MM.1S (cell line): Measurements from ENCODE around the gene ZBTB49.

Experiments used
- DNase-seq: peaks from one replicate; pipeline ENCODE4 v3.0.0-alpha.2; 2015
- H2AFZ ChIP-seq: fragments of 300-600 bp; sonication (generic); 2 replicates; pipeline ENCODE4 v1.6.0; 2016; ENCODE audit warnings: antibody characterized with exemption, low read length
- H3F3A ChIP-seq: fragments of 300-600 bp; sonication (generic); 2 replicates; pipeline ENCODE4 v1.6.1; 2016; ENCODE audit warnings: mild to moderate bottlenecking, antibody characterized with exemption, low read length, moderate library complexity, mixed read lengths; ENCODE audit not compliant: insufficient read depth
- H3K27ac ChIP-seq: fragments of 300-600 bp; sonication (generic); 2 replicates; pipeline ENCODE4 v1.5.1; 2016; ENCODE audit warnings: mild to moderate bottlenecking, low read length
- H3K27me3 ChIP-seq: fragments of 300-600 bp; sonication (generic); replicated peaks from 2 replicates; pipeline ENCODE4 v1.6.0; 2016; ENCODE audit warnings: low read length; ENCODE audit not compliant: insufficient read depth
- H3K36me3 ChIP-seq: fragments of 300-600 bp; sonication (generic); replicated peaks from 2 replicates; pipeline ENCODE4 v1.6.1; 2016; ENCODE audit warnings: mild to moderate bottlenecking, low read length, mixed read lengths; ENCODE audit not compliant: insufficient read depth
- H3K4me1 ChIP-seq: fragments of 300-600 bp; sonication (generic); 2 replicates; pipeline ENCODE4 v1.6.1; 2016; ENCODE audit warnings: low read length, mixed read lengths
- H3K4me2 ChIP-seq: fragments of 300-600 bp; sonication (generic); 2 replicates; pipeline ENCODE4 v1.6.0; 2016; ENCODE audit warnings: low read depth, low read length
- H3K4me3 ChIP-seq: fragments of 300-600 bp; sonication (generic); 2 replicates; pipeline ENCODE4 v1.5.1; 2016; ENCODE audit warnings: low read length, mixed read lengths
- H3K79me2 ChIP-seq: fragments of 300-600 bp; sonication (generic); 2 replicates; pipeline ENCODE4 v1.6.1; 2016; ENCODE audit warnings: mixed run types, low read length, mixed read lengths
- H3K9ac ChIP-seq: fragments of 300-600 bp; sonication (generic); 2 replicates; pipeline ENCODE4 v1.6.1; 2016; ENCODE audit warnings: low read length, mixed read lengths
- H3K9me2 ChIP-seq: fragments of 300-600 bp; sonication (generic); replicated peaks from 2 replicates; pipeline ENCODE4 v1.6.1; 2016; ENCODE audit warnings: mild to moderate bottlenecking, low read length, mixed read lengths; ENCODE audit not compliant: insufficient read depth
- H3K9me3 ChIP-seq: fragments of 300-600 bp; sonication (generic); replicated peaks from 2 replicates; pipeline ENCODE4 v1.6.1; 2016; ENCODE audit warnings: mild to moderate bottlenecking, low read length, mixed read lengths; ENCODE audit not compliant: insufficient read depth
- H4K20me1 ChIP-seq: fragments of 300-600 bp; sonication (generic); 2 replicates; pipeline ENCODE4 v1.6.1; 2016; ENCODE audit warnings: mild to moderate bottlenecking, low read length, moderate library complexity, mixed read lengths; ENCODE audit not compliant: insufficient read depth
- CTCF ChIP-seq: fragments of 300-600 bp; sonication (generic); IDR thresholded peaks from 2 replicates; pipeline ENCODE4 v1.5.1; 2016; ENCODE audit warnings: antibody characterized with exemption, low read length, mixed read lengths
- EZH2 ChIP-seq: fragments of 300-600 bp; sonication (generic); optimal IDR thresholded peaks from 2 replicates; pipeline ENCODE3; 2017; ENCODE audit warnings: low read depth, mild to moderate bottlenecking, antibody characterized with exemption, low read length, mixed read lengths
- EZH2phosphoT487 ChIP-seq: fragments of 300-600 bp; sonication (generic); IDR thresholded peaks from 2 replicates; pipeline ENCODE4 v1.6.1; 2018; ENCODE audit warnings: antibody characterized with exemption, low read length

The ZBTB49 gene

GRCh38 chr4:4325321-4325720 is 35.3 kb downstream of the ZBTB49 start:
- TF ChIP-seq CTCF = no peak
- TF ChIP-seq EZH2 = no peak
- TF ChIP-seq EZH2phosphoT487 = no peak
- Histone ChIP-seq H4K20me1 (no peaks in the 10 kb centered on the region), H3K9ac (no peak overlapping the region), H3K4me2 (no peak overlapping the region), H3K4me1 (no peaks in the 10 kb centered on the region), H3K9me3 (no peaks in the 10 kb centered on the region), H3K36me3 (no peaks in the 10 kb centered on the region), H3F3A (no peaks in the 10 kb centered on the region), H2AFZ (no peak overlapping the region), H3K27ac (no peak overlapping the region), H3K9me2 (no peaks in the 10 kb centered on the region), H3K79me2 (no peaks in the 10 kb centered on the region), H3K27me3 (no peaks in the 10 kb centered on the region), H3K4me3 (no peak overlapping the region)
- no peak for DNase-seq

- Histone ChIP-seq H3K27ac (no peak overlapping the region), H3K27me3 (no peaks in the 10 kb centered on the region), H3K4me2 (no peak overlapping the region), H2AFZ (no peak overlapping the region), H3K4me3 (no peak overlapping the region), H3F3A (no peaks in the 10 kb centered on the region), H3K9ac (no peak overlapping the region), H3K79me2 (no peaks in the 10 kb centered on the region), H3K36me3 (no peaks in the 10 kb centered on the region), H3K4me1 (no peaks in the 10 kb centered on the region), H3K9me3 (no peaks in the 10 kb centered on the region), H3K9me2 (no peaks in the 10 kb centered on the region), H4K20me1 (no peaks in the 10 kb centered on the region)
- TF ChIP-seq EZH2phosphoT487 (no peak), CTCF (no peak), EZH2 (no peak)
- DNase-seq = no peak
Observed at GRCh38 chr4:4326166-4326565, 36.1 kb downstream of the ZBTB49 start.

- DNase-seq = no peak
- no peaks in the 10 kb centered on the region for H3K4me1 ChIP-seq
- H3F3A ChIP-seq = no peaks in the 10 kb centered on the region
- no peak overlapping the region for H3K27ac ChIP-seq
- H3K9me3 ChIP-seq = no peaks in the 10 kb centered on the region
- H3K9ac ChIP-seq = no peak overlapping the region
- H3K9me2 ChIP-seq = no peaks in the 10 kb centered on the region
- H3K4me3 ChIP-seq = no peak overlapping the region
- no peak overlapping the region for H2AFZ ChIP-seq
- H4K20me1 ChIP-seq = no peaks in the 10 kb centered on the region
- no peak for TF ChIP-seq EZH2phosphoT487
- TF ChIP-seq EZH2 = no peak
- TF ChIP-seq CTCF = 0 out of 2 replicates have a peak, but pooled peaks have one; percentile 11
- H3K27me3 ChIP-seq = no peaks in the 10 kb centered on the region
- no peak overlapping the region for H3K4me2 ChIP-seq
- no peaks in the 10 kb centered on the region for H3K79me2 ChIP-seq
- no peaks in the 10 kb centered on the region for H3K36me3 ChIP-seq
Observed at GRCh38 chr4:4327652-4328121, 37.6 kb downstream of the ZBTB49 start.
